ENCODE data around the gene SULT1A2.
"Not testable (repeated sequence)": the region's sequence is repeated elsewhere in the genome, so short reads cannot be mapped to it uniquely, and the experiment has no call there.

Gene SULT1A2

GRCh38 chr16:28596840-28597691 is at the start of gene SULT1A2:
Gene SULT1A2, minus strand, starts transcription at chr16:28597050. Its CDS starts 1,120 bp downstream, at chr16:28595930.
- no peak for DNase-seq

DNA sequence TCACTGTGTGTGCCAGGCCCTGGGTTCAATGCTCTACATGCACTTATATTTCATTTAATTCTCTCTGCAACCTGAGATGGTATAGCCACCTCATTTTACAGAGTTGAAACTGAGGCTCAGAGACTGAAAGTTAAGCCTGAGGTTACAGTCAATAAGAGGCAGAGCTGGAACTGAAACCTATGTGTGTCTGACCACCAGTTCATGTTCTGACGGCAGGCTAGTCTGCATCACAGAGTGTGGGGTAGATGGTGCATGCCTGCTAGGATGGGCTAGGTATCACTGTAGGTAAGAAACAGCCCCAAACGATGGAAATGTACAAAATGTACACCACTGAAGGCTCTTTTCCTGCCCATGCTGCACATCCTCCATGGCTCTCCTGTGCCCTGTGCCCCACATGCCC is 43.1 kb upstream of the SULT1A2 start:
- DNase-seq: not testable (repeated sequence)

DNA sequence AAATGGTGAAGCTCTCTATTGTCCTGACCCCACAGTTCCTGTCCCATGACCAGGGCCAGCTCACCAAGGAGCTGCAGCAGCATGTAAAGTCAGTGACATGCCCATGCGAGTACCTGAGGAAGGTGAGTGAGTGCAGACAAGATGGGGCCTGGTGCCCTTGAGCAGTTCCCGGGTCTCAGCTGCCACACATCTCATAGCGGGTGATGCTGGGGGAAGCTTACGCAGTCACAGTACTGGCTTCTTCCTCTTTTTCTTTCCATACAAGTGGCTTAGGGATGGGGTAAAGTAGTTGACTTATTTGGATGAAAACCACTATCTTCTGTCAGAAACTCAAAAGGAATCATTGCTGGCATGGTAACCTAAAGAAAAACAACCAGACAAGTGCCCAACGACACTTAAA is 41.5 kb upstream of the SULT1A2 start:
- not testable (repeated sequence) for DNase-seq

DNA sequence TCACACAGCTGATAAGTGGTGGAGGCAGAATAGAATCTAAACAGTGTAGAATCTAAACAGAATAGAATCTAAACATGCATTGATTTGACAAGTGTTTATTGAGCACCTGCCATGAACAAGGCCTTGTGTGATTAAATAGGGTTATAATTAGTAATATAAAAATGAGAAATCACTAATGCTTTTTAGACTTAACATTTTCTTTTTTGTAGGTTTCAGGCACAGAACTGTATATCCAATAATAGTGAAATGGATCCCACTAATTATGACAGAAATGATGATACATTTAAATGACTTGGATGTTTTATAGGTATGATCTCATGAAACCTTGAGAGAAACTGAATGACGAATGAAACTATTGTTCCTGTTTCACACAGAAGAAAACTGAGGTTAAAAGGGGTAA is 40.9 kb upstream of the SULT1A2 start, which contains the start of gene NPIPB8:
Gene NPIPB8, plus strand, starts transcription at position 301 of the 400 bp plus-strand sequence. CDS start 296 bp downstream, outside the sequence.
- not testable (repeated sequence) for DNase-seq

- DNase-seq: not testable (repeated sequence)
Observed at GRCh38 chr16:28636093-28636823, 39.4 kb upstream of the SULT1A2 start.

DNA sequence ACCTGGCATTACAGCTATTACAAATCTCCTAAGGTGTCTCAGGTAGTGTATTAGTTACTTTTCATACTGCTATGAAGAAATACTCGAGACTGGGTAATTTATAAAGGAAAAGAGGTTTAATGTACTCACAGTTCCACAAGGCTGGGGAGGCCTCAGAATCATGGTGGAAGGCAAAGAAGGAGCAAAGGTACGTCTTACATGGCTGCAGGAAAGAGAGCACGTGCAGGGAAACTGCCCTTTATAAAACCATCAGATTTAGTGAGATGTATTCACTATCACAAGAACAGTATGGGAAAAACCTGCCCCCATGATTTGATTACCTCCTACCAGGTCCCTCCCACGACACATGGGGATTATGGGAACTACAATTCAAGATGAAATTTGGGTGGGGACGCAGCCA is 34.1 kb upstream of the SULT1A2 start:
- DNase-seq: not testable (repeated sequence)

GRCh38 chr16:28623172-28623711 is 26.4 kb upstream of the SULT1A2 start:
- peak; percentile 11 for DNase-seq

- DNase-seq: not testable (repeated sequence)
Observed at GRCh38 chr16:28622532-28623171, 25.8 kb upstream of the SULT1A2 start.

- no peak for DNase-seq
Observed at GRCh38 chr16:28621481-28622155, 24.8 kb upstream of the SULT1A2 start.

- not testable (repeated sequence) for DNase-seq
Observed at GRCh38 chr16:28620316-28620715, 23.5 kb upstream of the SULT1A2 start.

GRCh38 chr16:28617874-28618273 is 21.0 kb upstream of the SULT1A2 start:
- DNase-seq: peak; percentile 26 to 38

- no peak for DNase-seq
Observed at GRCh38 chr16:28616636-28617035, 19.8 kb upstream of the SULT1A2 start.

GRCh38 chr16:28616224-28616577 is 19.4 kb upstream of the SULT1A2 start:
- not testable (repeated sequence) for DNase-seq

GRCh38 chr16:28615486-28616223 is 18.8 kb upstream of the SULT1A2 start:
- DNase-seq: peak in 1 of 2 experiments; percentile 12

- DNase-seq: not testable (repeated sequence)
Observed at GRCh38 chr16:28614561-28614960, 17.7 kb upstream of the SULT1A2 start.

- not testable (repeated sequence) for DNase-seq
Observed at GRCh38 chr16:28613912-28614311, 17.1 kb upstream of the SULT1A2 start.

DNA sequence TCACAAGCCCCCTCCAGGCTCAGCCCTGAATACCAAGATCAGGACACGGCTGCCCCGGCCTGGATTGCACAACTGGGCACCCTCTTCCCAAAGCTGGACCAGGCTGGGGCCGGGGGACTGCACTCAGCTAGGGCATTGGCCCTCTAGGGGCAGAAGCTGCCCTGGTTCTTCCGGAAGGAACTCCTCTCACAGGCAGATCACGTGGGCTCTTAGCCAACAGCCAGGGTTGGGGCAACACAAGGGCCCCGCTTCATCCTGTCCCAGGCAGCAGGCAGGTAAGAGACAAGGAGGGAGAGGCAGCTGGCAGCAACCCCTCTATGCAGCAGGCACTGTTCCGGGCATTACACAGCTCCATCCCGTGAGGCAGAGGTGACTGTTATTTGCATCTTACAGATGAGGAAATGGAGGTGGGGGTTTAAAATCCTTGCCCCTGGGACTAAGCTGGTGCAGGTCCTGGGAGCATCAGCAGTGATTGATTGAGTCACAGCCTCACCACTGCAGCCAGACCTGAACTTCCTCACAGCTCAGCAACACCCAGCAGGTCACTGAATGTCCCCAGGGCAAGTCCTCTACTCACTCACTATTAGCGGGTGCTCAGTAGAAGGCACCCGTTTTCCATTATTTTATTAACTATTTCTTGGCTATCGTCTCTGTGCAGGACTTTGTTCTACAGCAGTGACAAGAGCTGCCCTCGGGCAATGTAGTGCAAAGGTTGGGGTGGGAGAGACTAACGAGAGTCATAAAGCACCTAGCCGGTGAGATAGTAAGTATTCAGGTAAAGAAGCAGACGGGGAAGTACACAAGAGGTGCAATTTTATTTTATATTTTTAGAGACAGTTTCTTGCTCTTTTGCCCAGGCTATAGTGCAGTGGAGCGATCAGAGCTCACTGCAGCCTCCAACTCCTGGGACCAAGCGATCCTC is 15.8 kb upstream of the SULT1A2 start:
- not testable (repeated sequence) for DNase-seq

- DNase-seq: no peak
Observed at GRCh38 chr16:28610595-28611191, 13.8 kb upstream of the SULT1A2 start.

DNA sequence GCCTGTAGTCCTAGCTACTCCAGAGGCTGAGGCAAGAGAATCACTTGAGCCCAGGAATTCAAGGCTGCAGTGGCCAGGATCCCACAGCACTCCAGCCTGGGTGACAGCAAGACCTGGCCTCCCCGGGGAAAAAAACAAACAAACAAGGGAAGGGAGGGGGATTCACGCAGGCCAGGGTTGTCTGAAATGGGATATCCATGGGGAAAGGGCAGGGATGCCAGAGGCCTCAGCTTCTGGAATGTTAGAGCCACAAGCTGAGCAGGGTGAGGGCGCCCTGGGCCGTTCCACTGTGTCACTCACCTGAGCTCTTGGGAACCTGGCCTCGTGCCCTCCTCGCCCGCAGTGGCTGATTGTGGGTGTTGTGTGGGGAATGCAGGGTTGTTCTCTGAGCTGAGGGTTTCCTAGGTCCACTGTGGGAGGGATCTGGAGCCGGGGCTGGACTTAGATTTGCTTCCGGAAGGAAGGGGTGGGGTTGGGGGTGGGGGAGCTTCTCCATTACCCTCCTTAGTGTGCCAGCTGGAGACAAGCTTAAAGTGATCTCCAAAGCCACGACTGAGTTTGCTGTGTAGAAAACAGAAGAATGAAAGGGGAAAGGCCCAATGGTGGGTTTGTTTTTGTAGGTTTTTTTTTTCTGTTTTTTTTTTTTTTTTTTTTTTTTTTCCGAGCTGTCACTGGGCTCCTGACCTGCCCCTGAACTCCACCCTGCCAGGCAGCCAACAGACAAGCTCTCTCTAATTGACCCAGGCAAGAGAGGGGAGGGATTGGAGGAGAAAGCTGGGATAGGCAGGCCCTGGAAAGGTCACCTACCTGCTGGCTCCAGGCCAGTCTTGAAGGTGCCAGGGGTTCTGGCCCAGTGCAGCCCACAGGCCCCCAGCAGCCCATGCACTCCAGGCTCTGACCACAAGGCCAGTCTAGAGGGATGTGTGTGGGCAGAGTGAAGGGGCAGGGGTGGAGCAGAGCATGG is 13.1 kb upstream of the SULT1A2 start, which contains the start of gene SULT1A1:
Gene SULT1A1, minus strand, starts transcription at position 414 of the 964 bp plus-strand sequence. CDS start 1,189 bp downstream, outside the sequence.
- DNase-seq: no peak

All from AML-193 (cell line).